ENCODE results near the gene BGLAP.

- TF ChIP-seq CTCF (IDR thresholded peaks at IDR 0.05; ENCODE audit: low read depth, low read length), result no peak
- TF ChIP-seq EZH2phosphoT487 (IDR thresholded peaks at IDR 0.05; ENCODE audit: low read depth), result no peak
Observed at GRCh38 chr1:156214024-156214748, 27.8 kb upstream of the BGLAP start.

Data from OCI-LY3 (cell line).